HG03103 (cell line): ENCODE measurements around the gene ZG16.
"Not testable (repeated sequence)": the region's sequence is repeated elsewhere in the genome, so short reads cannot be mapped to it uniquely, and the experiment has no call there.

Source experiments
- ATAC-seq: cut with Tn5 transposase; IDR thresholded peaks from one replicate; pipeline ENCODE4 v1.9.1; 2021; ENCODE audit warnings: low read depth; ENCODE audit not compliant: unreplicated experiment

Gene ZG16

DNA sequence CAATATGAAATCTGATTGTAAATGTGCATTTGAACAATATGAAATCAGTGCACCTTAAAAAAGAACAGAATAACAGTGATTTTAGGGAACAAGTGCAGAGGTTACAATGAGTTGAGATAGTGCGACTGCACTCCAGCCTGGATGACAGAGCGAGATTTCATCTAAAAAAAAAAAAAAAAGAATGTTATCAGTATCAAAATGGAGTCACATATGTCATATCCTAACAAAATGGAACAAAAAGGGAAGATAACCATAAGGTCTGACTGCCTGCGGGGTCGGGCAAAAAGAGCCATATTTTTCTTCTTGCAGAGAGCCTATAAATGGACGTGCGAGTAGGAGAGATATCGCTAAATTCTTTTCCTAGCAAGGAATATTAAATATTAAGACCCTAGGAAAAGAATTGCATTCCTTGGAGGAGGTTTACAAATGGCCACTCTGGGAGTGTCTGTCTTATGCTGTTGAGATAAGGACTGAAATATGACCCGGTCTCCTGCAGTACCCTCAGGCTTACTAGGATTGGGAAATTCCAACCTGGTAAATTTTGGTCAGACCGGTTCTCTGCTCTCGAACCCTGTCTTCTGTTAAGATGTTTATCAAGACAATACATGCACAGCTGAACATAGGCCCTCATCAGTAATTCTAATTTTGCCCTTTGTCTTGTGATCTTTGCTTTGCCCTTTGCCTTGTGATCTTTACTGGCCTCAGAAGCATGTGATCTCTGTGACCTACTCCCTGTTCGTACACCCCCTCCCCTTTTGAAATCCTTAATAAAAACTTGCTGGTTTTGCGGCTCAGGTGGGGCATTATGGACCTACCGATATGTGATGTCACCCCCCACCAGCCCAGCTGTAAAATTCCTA lies 5.3 kb downstream of the ZG16 start:
- ATAC-seq = not testable (repeated sequence)

DNA sequence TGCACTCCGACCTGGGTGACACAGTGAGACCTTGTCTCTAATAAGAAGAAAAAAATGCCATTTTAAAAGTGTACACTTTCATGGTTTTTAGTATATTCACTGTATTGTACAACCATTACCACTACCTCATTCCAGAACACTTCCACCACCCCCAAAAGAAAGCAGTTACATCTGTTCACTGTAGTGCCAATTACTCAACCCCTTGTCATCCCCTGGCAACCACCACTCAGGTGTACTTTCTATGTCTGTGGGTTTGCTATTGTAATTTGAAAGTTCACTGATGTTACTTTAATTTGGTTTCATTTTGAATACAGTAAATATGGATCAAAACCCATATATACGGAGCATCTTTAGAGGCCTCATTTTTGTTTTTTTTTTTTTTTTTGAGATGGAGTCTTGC lies 6.1 kb downstream of the ZG16 start:
- no peak for ATAC-seq

DNA sequence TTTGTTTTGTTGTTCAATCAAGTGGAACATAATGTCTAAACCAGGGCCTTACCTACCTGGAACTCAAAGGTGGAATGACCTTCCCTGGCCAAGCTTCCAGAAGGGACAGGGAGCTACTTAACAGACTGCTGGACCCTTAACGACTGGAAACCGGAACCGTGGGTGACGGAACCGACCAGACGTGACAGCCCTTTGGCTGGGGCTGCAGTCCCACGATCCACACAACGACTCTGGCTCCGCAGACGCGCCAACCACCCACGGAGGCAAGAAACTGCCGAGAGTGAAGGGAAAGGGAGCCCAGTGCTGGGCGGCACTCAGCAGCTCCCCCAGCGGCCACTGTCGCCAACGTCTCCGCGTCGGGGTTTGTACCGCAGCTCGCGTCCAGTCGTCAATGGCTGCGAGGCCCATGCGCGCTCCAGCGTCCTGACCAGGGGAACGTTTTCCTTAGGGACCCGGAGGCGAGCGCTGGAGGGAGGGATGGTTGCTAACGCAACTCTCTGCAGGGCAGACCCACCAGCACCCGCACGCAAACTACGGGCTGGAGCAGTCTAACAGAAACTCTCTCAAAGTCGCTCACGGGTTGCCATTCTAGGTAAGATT lies 6.9 kb downstream of the ZG16 start:
- ATAC-seq = no peak

DNA sequence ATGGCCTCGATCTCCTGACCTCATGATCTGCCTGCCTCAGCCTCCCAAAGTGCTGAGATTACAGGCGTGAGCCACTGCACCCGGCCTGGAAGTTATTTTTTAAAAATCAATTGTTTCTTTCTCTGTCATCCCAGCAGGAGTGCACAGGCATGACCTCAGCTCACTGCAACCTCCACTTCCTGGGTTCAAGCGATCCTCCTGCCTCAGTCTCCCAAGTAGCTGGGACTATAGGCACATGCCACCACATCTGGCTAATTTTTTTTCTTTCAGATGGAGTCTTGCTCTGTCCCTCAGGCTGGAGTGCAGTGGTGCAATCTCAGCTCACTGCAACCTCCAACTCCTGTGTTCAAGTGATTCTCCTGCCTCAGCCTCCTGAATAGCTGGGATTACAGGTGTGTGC lies 9.1 kb downstream of the ZG16 start:
- ATAC-seq = not testable (repeated sequence)

DNA sequence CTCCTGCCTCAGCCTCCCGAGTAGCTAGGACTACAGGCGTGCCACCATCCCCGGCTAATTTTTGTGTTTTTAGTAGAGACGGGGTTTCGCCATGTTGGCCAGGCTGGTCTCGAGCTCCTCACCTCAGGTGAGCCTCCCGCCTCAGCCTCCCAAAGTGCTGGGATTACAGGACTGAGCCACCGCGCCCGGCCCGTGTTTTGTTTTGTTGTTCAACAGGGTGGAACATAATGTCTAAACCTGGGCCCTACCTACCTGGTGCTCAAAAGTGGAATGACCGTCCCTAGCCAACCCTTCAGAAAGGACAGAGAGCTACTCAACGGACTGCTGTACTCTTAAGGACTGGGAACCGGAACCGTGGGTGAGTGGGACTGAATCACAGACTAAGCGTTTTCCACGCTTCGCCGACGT lies 11.7 kb downstream of the ZG16 start:
- no peak for ATAC-seq

DNA sequence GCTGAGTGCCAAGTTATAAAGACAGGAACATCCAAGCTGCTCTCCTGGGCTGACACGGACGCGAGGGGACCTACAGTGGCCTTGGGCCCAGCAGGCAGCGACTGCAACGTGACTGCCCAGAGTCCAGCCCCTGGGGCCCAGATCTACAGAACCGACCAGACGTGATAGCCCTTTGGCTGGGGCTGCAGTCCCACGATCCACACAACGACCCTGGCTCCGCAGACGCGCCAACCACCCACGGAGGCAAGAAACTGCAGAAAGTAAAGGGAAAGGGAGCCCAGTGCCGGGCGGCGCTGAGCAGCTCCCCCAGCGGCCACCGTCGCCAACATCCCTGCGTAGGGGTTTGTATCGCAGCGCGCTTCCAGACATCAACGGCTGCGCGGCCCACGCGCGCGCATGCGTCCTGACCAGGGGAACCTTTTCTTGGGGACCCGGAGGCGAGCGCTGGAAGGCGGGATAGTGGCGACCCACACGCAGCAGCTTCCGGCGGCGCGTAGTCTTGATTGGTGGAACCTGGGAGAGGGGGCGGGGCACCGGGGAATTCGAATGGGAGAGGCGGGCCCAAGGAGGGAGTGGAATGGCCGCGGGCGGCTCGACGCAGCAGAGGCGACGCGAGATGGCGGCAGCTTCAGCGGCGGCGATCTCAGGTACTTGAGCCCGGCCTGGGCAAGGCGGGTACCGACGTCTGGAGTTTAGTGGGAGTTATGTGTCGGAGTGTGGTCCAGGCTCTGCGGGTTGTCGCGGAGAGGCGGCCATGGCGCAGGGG lies 12.3 kb downstream of the ZG16 start, which contains the start of gene KIF22:
TSS of gene KIF22 (plus strand) at position 569 of the 766 bp plus-strand sequence. CDS start at position 578, 9 bp downstream.
- ATAC-seq = peak; percentile 87

DNA sequence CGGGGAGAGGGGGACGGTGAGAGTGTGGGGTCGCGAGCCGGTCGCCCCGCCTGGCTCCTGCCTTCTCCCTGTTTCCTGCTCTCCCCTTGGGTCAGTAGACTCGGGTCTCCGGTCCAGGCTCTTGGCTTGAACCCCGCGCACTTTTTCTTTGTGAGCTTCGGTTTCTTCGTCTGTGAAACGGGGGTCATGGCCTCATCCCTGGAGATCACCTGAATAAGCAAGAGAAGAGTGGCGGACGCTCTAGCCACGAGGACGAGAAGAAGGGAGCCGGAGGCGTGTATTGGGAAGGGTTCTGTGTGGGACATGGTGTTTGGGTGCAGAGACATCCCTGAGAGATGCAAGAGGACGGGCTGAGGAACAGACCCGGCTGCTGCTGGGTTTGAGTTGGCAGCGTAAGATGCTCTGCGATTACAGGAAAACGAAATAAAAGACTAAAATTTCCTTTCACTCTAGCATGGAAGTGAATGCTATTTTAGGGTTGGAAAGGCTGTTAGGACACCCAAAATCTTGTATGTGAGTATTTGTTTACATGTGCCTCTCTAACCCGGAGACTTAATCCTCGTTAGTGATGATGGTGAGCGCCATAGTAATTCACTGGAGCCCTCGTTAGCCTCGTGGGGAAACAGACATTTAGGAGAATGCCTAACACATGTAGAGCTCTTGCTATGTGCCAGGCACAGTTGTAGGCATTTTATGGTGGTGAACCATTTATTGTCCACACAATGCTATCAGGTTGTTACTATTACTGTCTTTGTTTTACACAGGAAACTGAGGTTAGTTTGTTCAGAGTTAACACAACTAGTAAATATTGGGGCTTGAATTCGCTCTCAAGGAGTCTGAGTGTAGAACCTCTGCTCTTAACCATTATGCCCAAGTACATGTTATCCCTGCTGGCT lies 13.1 kb downstream of the ZG16 start:
- peak; percentile 14 for ATAC-seq

DNA sequence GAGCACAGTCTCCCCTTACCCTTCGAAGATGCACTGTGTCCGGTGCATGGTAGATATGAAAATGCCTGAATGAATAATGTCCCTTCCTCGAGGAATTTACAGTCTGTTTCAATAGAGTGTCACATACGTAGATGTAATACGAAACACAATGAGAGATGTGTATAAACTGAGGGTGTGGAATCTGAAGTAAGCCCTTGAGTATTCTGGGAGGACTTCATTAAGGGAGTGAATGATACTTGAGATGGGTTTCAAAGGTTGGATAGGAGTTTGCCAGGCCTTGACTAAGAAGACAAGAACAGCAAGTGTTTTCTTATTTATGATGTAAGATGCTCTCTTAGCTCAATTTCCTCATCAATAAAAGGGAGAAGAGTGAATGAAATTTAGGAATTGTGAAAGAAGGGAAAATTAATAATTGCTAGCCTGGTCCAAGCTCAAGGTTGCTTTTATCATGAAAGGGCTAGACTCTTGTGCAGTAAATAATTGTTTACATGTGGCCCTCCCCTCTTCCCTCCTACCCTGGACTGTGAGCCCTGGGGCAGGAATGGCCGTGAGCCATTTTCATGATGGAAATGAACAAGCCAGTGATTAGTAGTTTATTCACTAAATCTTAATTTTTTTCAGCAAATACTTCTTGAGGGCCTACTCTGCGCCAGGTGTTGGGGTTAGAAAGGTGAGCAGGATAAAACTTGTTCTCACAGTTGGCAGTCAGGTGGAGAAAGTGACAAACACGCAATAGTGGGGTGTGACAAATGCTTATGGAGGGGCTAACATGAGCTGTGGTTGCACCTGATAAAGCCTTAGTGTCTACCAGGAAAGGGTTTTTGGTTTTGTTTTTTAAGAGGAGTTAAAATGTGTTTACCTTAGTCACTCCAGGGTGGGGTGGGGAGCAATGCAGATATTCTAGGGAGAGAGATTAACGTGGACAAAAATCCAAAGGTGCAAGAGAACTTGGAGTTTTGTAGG lies 14.1 kb downstream of the ZG16 start:
- ATAC-seq = no peak

DNA sequence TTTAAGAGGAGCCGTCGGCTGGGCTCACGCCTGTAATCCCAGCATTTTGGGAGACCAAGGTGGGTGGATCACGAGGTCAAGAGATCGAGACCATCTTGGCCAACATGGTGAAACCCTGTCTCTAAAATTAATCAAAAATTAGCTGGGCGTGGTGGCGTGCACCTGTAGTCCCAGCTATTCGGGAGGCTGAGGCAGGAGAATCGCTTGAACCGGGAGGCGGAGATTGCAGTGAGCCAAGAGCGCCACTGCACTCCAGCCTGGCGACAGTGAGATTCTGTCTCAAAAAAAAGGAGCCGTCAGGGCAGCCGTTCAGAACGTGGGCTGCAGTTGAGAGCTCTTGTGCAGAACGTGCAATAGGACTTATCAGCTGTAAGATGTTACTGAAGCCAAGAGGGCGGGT lies 15.1 kb downstream of the ZG16 start:
- ATAC-seq = not testable (repeated sequence)

DNA sequence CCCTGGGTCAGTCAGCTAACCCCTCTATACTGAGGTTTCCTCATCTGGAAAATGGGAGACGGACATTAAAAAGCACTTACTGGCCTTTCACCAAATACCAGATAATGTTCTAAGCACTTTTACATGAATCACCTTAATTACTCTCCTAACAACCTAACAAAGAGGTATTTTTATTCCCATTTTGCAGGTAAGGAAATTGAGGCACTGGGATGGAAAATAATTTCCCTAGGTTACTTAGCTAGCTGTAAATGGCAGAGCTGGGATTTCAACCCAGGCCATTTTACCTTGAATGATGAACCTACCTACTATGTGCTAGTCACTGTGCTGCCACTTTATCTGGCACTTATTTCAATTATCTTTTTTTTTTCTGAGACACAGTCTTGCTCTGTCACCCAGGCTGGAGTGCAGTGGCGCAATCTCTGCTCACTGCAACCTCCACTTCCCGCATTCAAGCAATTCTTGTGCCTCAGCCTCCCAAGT lies 16.2 kb downstream of the ZG16 start:
- no peak for ATAC-seq

DNA sequence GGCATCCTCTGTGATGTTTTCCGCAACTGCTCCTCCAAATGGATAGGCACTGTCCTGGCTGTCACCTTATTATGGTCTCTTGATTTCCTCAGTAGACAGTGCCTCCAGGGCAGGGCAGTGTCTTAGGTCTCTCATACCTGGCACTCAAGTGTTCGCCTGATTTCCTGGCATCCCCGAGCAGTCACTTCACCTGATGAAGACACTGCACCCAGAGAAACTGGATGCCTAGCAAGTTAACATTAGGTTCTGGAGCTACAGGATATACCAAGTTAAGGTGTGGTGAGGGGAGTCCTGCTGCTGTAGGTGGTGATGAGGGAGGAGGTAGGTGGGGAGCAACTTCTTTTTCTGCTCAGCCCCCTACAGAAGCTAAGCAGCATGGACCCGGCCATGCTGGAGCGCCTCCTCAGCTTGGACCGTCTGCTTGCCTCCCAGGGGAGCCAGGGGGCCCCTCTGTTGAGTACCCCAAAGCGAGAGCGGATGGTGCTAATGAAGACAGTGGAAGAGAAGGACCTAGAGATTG lies 24.4 kb downstream of the ZG16 start:
- ATAC-seq = no peak

DNA sequence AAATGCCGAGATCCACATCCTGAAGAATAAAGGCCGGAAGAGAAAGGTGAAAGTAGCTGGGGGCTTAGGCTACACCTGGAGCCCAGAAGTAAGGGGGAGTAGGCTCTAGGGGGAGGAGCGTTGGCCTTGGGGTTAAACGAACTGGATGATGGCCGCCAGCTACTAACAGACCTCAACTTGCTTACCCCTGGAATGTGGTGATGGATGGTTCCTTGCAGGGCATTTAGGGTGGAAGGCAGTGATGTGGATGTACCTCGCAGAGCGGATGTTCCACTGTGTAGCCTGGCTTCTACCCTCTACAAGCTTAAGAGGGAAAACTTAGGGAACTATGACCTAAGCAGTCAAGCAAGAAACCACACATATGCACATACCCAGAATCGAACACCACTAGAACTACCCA lies 26.0 kb downstream of the ZG16 start:
- no peak for ATAC-seq

DNA sequence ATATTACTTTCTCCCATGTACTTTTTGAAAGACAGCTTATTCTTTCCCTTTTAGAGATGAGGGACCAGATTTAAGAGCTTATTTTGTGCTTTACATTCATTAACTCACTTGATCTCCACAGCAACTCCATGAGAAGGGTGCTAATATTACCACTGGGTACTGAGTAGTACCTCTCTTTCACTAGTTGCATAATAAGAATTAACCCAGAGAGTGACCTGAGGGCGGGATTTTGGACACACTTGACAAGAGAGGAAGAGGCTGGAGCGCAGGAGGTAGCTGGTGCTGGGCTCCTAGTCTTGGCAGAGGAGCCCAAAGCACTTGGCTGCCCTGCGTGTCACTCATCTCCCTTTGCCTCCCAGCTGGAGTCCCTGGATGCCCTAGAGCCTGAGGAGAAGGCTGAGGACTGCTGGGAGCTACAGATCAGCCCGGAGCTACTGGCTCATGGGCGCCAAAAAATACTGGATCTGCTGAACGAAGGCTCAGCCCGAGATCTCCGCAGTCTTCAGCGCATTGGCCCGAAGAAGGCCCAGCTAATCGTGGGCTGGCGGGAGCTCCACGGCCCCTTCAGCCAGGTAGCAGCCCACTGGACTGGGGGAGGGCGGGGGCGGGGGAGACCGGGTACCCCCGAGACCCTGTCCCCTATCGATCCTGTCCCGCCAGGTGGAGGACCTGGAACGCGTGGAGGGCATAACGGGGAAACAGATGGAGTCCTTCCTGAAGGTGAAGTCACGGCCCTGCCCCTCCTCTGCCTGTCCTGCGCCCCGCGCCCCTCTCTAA lies 26.6 kb downstream of the ZG16 start:
- ATAC-seq = no peak

DNA sequence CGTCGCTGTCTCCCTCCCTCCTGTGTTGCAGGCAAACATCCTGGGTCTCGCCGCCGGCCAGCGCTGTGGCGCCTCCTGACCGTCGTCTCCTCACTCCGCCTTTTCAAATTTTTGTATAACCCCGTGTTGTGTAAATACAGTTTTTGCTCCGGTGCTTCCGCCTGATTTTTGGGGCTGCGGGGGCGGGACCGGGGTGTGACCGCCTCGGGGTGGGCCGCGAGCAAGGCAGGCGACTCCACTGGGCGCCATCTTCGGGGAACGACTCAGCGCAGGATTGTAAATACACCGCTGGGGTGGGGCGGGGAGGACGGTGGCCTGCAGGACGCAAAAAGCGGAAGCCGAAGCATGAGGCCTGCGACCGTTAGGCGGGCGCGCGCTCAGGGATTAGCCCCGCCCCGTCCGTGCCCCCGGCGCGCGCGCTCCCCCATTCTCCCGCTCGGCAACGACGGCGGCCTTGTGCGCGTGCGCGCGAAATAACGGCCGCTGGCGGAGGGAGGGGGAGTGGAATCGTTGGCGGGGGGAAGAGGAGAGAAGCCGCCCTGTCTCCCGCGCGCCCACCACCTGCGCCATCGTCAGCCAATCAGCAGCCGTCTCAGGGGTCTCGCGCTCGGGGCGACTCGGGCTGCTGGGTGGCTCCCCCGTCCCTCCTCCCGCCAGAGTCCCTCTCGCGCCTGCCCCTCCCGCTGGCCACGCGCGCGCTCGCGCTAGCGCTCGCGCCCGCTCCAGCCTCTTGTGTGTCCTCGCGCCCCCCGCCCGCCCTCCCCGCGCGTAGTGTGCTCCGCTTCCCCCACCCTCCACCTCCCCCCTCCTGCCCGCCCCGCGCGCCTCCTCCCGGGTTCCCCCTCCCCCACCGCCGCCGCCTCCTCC lies 27.4 kb downstream of the ZG16 start:
- peak; percentile 42 for ATAC-seq

DNA sequence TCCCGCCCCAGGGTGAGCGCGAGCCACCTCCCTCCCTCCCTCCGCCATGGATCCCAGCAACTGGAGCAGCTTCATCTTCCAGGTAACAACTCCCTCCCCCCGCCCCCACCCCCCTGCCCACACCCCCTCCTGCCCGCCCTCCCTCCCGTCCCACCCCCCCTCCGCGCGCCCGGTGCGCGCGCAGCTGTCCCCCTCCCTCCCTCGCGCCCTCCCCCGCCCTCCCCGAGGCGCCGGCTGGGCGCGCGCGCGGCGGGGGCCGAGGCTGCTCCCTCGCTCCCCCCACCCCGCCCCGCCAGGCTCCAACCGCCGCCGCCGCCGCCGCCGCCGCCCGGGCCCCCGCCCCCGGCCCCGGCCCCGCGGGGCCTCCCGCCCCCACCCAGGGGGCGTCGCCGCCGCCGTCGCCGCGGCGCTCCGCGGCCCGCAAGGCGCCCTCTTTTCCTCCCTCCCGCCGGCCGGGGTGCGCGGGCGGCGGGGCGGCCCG lies 28.1 kb downstream of the ZG16 start, which contains the start of gene MAZ:
TSS of gene MAZ (plus strand) at position 431 of the 481 bp plus-strand sequence. CDS start 173 bp downstream, outside the sequence.
- no peak for ATAC-seq

DNA sequence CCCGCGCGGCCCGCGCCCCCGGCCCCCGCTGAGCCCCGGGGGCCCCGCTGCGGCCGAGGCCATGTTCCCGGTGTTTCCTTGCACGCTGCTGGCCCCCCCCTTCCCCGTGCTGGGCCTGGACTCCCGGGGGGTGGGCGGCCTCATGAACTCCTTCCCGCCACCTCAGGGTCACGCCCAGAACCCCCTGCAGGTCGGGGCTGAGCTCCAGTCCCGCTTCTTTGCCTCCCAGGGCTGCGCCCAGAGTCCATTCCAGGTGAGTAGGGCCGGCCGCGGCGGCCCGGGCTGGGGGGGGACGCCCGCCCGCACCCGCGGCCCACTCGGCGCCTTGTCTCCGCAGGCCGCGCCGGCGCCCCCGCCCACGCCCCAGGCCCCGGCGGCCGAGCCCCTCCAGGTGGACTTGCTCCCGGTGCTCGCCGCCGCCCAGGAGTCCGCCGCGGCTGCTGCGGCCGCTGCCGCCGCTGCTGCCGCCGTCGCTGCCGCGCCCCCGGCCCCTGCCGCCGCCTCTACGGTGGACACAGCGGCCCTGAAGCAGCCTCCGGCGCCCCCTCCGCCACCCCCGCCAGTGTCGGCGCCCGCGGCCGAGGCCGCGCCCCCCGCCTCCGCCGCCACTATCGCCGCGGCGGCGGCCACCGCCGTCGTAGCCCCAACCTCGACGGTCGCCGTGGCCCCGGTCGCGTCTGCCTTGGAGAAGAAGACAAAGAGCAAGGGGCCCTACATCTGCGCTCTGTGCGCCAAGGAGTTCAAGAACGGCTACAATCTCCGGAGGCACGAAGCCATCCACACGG lies 28.8 kb downstream of the ZG16 start:
- ATAC-seq = no peak
